GM19193 (cell line): Measurements from ENCODE around the gene TMA7B.

Experiments
- POLR2A ChIP-seq: IDR thresholded peaks from 4 replicates; pipeline ENCODE4 v1.6.1; 2011; ENCODE audit not compliant: insufficient read depth, insufficient read length; ENCODE audit errors: extremely low read depth

The TMA7B gene

DNA sequence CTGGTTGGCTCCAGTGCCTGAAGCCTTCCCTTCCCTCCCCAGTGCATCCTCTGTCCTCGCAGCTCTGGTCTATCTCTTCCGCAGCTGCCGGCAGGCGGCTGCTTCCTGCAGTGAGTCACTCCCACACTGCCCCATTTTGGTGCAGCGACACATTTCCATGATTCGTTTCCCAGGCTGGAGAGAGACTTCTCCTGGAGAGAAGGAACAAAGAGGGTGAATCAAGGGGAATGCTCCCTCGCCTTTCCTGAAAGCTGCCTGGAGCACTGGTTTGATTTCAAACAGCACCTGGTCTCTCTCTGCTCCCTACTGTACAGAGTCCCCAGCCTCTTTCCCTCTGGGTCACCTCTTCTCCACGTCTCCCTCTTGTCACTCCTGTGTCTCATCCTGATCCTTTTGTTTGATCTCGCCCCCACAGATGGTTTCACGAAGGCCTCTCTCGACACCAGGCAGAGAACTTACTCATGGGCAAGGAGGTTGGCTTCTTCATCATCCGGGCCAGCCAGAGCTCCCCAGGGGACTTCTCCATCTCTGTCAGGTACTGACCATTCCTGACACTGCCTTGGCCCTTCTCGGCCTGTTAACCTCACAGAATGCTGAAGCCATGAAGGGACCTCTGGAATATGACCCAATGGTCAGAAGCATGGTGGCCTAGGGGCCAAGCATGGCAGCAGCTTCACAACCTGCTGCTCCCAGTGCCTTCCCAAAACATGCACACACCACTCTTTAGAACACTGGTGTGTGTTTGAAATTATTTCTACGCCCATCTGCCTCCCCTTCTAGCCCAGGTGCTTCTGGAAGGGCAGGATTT lies at the start of gene TMA7B:
Gene TMA7B, plus strand, starts transcription at position 758 of the 808 bp plus-strand sequence. CDS start 3,978 bp downstream, outside the sequence.
- no peak for TF ChIP-seq POLR2A

DNA sequence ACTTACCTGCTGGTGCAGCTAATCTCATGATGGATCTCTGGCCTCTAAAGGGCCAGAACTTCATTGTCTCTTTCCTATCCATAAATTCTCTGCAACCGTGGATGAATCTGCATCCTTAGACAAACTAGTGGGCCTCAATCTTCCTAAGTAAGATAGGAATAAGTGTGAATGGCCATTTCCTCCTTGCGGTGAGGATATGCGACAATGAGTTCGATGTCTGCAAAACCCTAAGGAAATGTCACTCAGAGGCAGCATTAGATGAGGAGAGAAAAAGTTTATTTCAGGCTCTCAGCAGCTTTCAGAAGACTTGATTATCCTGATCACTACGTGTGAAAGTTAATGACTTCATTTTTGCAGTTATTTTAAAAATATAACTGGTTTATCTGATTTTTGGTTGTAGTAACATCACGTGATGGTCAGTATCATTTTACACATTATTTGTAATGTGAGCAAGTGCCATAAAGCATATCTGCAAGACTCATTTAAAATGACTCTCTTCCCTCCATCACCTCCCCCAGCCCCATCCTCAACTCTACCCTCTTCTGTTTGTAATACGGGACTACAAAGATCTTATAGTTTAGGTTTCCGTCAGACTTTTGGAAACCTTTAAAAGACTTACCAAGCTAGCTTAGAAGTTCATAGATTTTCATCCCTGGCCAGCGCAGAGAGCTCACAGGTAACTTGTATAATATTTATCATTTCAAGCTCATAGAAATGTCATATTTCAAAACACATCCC lies 49.2 kb upstream of the TMA7B start:
- no peak for TF ChIP-seq POLR2A

DNA sequence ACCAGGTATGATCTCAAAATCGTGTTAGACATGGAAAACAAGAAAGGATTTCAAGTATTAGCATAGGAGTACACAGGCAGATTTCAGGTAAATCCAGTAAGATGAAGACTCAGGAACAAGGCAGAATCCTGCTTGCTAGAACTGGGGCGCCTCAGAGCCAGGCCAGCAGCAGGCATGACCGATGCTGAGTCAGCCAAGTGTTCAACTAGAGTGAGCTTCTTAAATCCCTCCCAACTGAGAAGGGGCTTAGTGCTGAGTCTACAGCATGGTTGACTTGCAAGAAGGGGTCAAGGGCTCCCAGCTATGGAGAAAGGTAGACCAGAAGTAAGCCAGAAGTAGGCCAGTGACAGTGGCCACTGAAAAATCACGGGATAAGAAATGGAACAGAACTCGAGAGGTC lies 46.9 kb upstream of the TMA7B start:
- TF ChIP-seq POLR2A: no peak

DNA sequence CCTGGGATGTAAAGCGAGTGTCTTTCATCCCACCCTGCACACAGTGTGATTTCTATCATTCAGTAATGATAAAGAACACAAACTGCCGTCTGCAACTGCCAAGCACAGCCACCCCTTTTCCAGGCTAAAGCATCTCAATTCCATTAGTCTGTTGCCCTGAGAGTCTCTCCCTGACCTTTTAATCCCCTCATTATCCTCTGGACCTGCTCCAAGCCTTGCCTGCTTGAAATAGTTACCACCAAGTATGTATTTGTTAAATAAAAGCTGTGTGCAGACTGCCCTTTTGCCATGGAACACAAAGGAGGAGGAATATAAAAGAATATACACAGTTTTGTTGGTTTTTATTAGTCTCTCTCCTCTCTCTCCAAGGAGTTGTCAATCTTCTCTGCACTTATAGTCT lies 46.3 kb upstream of the TMA7B start:
- no peak for TF ChIP-seq POLR2A

DNA sequence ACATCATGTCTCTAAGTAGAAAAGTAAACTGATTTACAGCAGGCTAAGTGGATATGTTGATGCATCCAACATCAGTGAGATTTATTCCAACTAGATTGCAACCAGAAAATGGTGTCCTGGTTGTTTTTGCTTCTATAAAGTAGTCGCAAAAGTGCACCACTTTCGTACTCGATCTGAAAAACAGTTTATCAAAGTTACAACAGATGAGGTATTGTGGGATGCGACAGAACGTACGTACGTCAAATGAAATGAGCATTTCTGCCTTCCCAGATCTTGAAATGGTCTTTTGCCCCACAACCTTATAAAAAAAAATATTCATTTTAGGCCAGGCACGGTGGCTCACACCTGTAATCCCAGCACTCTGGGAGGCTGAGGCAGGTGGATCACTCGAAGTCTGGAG lies 45.6 kb upstream of the TMA7B start:
- no peak for TF ChIP-seq POLR2A

DNA sequence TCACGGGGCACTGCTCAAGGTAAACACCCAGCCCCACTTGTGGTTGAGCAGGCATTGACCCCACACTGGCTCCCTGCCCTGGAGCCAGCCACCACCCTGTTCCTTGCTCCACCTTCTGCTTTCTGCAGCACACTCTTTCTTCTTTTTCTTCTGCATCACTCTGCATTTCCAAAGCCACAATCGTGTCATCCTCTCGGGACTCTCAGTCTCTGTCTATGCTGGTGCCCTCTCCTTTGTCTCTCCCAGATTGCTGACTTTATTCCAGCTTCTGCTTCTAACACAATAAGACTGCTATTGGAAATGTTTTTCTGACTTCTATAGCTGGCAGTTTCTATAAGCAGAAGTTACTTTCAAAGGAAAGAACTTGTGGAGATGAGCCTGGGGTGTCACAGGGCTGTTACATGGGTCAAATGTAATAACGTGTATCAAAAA lies 44.9 kb upstream of the TMA7B start:
- TF ChIP-seq POLR2A: no peak

DNA sequence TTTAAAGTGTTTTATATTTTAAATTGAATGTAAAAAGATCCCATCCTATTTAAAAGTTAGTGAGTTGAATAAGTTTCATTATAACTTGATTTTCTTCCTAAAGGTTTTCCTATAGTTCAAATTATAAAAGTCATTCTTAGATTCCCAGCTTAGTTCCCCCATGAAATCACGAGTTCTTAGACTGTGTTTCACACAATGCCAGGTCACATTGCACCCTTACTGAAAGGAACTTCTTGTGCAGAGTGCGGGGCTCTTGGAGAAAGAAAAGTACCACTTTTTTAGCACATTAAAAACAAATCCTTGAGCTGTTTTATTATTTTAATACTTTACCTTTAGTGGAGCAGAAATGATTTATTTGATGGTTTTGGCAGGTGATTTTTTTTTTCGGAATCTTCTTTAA lies 43.7 kb upstream of the TMA7B start:
- no peak for TF ChIP-seq POLR2A

DNA sequence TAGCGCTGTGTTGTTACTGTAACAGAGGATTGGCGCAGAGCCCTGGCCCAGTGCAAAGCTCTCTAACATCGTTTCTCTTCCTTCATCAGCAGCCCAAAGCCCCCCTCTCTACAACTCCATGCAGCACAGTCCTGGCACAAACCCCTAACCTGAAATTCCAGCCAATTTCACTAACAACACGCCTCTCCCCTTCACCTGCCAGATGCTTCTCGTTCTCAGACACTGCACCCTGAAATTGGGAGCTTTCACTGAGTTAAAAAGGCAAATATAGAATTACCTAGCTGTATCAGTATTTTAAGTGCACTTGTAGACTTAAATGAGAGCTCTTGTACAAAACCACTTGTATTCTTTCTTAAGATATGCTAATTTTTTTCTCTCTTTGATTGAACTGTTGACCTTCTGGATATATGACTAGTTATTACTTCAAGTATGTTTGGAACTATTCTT lies 43.0 kb upstream of the TMA7B start:
- TF ChIP-seq POLR2A: no peak

DNA sequence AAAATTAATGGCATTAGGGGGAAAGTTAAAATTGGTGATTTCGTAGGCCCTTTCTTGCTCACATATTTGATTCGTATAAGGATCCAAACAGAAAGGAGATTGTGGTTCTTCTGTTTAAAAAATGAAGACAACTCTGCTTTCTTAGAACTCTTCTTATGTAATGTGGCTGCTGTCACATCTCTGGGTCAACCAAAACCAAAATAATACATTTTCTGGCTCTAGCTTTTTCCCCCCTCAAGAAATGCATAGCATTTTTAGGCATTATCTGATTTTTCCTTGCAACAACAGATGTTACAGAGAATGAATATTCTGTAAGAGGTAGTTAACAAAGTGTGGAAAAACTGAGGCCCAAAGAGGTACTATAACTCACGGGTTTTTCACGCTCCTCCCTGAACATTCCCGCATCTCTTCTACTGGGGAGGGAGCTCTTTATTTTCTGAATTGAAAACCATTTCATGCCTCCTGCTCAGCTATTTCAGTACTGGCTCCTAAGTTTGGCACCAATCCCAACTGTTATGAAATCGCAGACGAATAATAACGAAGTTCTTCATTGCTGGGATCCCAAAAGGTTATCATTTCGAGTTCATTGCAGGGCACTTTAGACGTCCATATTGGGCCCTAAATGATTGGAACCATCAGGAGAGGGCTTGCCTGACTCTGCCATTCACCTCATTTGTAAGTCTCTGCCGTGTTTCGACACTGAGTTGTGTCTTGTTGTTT lies 42.3 kb upstream of the TMA7B start:
- TF ChIP-seq POLR2A: no peak

DNA sequence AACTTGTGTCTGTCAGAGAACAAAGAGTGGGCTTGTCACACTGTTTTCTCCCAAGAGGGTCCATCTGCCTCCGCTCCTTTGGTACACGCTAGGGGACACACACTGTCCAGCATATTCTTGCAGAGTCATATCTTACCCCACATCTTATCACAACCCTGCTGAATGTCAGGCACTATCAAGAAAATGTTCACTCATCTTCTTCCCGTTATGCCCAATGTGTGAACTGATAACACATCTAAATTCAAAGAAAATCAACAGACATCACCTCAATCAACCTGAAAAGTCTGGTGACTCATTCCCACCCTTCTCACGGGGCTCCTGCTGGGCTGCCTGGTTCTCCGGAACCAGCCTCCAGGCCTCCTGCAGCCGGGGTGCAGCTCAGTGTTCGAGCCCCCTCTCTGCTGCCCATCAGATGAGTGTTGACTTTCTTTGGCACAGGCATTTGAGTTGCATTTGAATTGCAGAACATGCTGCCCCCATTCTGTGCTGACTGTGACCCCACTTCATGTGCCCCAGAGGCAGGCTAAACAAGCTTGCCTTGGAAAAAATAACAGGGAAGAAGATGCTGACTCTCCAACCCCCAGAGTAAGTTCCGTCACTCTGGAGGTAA lies 40.0 kb upstream of the TMA7B start:
- no peak for TF ChIP-seq POLR2A

DNA sequence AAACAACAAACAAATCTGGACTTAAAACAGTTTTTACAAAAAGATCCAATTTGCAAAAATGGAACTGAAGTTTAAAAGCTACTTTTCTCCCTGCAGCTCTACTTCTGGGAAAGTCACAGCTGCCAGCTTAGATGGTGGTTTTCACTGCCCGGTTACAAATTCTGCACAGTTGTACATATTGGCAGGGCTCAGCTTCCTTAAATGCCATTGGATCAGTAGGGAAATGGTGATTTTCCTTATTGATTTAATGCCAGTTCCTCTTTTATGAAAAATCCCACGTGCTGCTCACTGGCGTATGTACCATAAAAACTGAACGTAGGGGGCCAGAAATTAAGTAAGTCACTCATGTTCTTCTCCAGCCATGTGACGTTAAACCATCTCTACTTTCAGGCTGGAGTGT lies 36.5 kb upstream of the TMA7B start:
- no peak for TF ChIP-seq POLR2A

DNA sequence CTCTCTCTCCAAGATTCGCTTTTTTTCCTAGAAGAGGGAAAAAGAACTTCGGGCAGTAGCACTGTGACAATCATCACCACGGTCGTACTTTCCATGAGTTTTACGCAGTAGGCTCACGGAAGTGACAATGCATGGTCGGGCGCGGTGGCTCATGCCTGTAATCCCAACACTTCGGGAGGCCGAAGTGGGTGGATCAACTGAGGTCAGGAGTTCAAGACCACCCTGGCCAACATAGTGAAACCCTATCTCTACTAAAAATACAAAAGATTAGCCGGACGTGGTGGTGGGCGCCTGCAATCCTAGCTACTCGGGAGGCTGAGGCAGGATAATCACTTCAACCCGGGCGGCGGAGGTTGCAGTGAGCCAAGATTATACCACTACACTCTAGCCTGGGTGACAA lies 35.9 kb upstream of the TMA7B start:
- TF ChIP-seq POLR2A: no peak

DNA sequence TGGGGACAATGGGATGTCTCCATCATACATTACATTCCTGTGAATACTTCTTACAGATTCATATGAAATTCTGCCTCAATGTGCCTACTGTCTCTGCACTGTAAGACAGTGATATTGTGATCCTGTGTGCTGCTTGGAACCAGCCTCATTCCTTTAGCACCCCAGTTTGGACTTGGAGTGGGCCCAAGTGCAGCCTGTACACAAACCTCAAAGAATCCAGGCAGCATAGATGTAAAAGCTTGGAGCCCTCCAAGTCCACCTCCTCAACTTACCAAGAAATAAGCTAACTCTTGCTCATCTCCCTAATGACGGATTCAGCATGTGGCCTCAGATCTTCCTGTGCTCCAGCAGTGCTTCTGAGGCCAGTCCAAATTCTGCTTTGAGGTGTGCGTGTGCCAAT lies 34.9 kb upstream of the TMA7B start:
- no peak for TF ChIP-seq POLR2A

DNA sequence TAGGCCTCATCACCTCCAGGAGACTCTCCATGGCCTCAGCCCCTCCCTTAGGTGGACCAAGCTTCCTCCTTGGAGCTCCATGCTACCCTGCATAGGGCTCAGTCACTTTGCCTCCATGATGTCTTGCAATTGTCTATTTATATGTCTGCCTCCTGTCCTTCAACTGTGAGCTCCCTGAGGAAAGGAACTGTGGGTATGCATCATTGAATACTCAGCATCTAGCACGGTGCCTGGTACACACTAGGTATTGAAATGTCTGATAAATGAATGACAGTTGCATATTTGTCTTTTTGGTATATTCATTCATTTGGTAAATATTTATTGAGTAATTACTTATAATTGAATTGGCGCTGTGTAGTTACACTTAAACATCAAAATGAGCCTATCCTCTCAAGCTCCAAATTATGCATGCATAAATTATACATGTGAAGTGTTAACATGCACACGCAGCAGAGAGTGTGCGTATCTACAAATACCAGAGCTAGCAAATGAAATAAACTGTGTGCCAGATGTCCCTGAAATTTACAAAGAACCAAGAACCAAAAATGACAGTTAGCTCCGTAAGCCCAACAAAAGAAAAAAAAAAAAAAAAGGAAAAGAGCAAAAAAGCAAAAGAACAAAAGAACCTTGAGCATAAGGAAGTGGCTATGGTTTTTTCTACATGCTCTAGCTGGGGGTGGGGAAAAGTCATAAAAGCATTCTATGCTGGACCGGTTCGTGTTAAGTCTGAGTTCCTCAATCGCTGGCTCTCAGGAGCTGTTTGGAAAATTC lies 34.1 kb upstream of the TMA7B start:
- TF ChIP-seq POLR2A: no peak
